Upper lobe of left lung (tissue), 4 donors: ENCODE results near the gene PCGF3.

Experiments
- EP300 ChIP-seq, 4 donors: sonication (generic); formaldehyde crosslinking; IDR thresholded peaks; one replicate each; pipeline ENCODE4 v1.5.1; 2017; ENCODE audit warnings: antibody characterized with exemption in 4 of 4, control low read depth in 2 of 4
- POLR2A ChIP-seq, 4 donors: fragments of 450-650 bp; IDR thresholded peaks; one replicate each; pipeline ENCODE4 v1.5.1; 2016 to 2017; ENCODE audit warnings: antibody characterized with exemption in 4 of 4, mild to moderate bottlenecking in 2 of 4
- POLR2AphosphoS5 ChIP-seq, 2 donors: sonication (generic); formaldehyde crosslinking; IDR thresholded peaks; one replicate each; pipeline ENCODE4 v1.5.1; 2017; ENCODE audit warnings: antibody characterized with exemption in 2 of 2
- TF ChIP-seq, protein P1 (sequence below), 6 experiments: fragments of 450-650 bp in 4 of 6; fragments of 200-600 bp in 2 of 6; sonication (generic) in 2 of 6; IDR thresholded peaks; one replicate each; pipeline ENCODE4 v1.5.1; 2016 to 2019; ENCODE audit warnings: antibody characterized with exemption in 6 of 6

- TF ChIP-seq, protein P1, sequence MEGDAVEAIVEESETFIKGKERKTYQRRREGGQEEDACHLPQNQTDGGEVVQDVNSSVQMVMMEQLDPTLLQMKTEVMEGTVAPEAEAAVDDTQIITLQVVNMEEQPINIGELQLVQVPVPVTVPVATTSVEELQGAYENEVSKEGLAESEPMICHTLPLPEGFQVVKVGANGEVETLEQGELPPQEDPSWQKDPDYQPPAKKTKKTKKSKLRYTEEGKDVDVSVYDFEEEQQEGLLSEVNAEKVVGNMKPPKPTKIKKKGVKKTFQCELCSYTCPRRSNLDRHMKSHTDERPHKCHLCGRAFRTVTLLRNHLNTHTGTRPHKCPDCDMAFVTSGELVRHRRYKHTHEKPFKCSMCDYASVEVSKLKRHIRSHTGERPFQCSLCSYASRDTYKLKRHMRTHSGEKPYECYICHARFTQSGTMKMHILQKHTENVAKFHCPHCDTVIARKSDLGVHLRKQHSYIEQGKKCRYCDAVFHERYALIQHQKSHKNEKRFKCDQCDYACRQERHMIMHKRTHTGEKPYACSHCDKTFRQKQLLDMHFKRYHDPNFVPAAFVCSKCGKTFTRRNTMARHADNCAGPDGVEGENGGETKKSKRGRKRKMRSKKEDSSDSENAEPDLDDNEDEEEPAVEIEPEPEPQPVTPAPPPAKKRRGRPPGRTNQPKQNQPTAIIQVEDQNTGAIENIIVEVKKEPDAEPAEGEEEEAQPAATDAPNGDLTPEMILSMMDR (IDR thresholded peaks at IDR 0.05), result no peak
- TF ChIP-seq POLR2AphosphoS5 (IDR thresholded peaks at IDR 0.05) (no peak), EP300 (IDR thresholded peaks at IDR 0.05) (no peak), POLR2A (IDR thresholded peaks at IDR 0.05) (no peak)
These were observed 1.4 kb downstream of the PCGF3 start for GRCh38 chr4:706834-707598.
